KMS-11 (cell line): Measurements from ENCODE around the gene EPC1.

Experiments
- H2AFZ ChIP-seq: fragments of 200-600 bp; sonication (generic); 2 replicates; pipeline ENCODE4 v1.6.1; 2016; ENCODE audit warnings: antibody characterized with exemption, mixed run types, low read depth
- H3K27ac ChIP-seq: fragments of 200-600 bp; sonication (generic); 2 replicates; pipeline ENCODE4 v1.6.1; 2016; ENCODE audit warnings: mild to moderate bottlenecking, mixed run types
- H3K27me3 ChIP-seq: fragments of 200-600 bp; sonication (generic); 2 replicates; pipeline ENCODE4 v1.6.1; 2017; ENCODE audit warnings: mild to moderate bottlenecking, low read depth, mixed run types, moderate library complexity; ENCODE audit not compliant: insufficient read depth
- H3K36me3 ChIP-seq: fragments of 200-600 bp; sonication (generic); 2 replicates; pipeline ENCODE4 v1.6.1; 2017; ENCODE audit warnings: mild to moderate bottlenecking, mixed run types; ENCODE audit not compliant: insufficient read depth
- H3K4me1 ChIP-seq: fragments of 200-600 bp; sonication (generic); 2 replicates; pipeline ENCODE4 v1.6.1; 2016; ENCODE audit warnings: mild to moderate bottlenecking, low read depth, mixed run types; ENCODE audit not compliant: poor library complexity, severe bottlenecking
- H3K4me2 ChIP-seq: fragments of 200-600 bp; sonication (generic); 2 replicates; pipeline ENCODE4 v1.7.0; 2016; ENCODE audit warnings: mild to moderate bottlenecking, mixed run types
- H3K4me3 ChIP-seq: fragments of 200-600 bp; sonication (generic); IDR thresholded peaks from 2 replicates; pipeline ENCODE4 v1.6.1; 2017; ENCODE audit warnings: low read depth, low read length, mixed read lengths; ENCODE audit not compliant: insufficient read depth
- H3K79me2 ChIP-seq: fragments of 200-600 bp; sonication (generic); 2 replicates; pipeline ENCODE4 v1.6.1; 2016; ENCODE audit warnings: low read depth, mixed run types; ENCODE audit not compliant: insufficient read depth
- H3K9ac ChIP-seq: fragments of 200-600 bp; sonication (generic); 2 replicates; pipeline ENCODE4 v1.6.1; 2016; ENCODE audit warnings: mild to moderate bottlenecking, mixed run types
- H4K20me1 ChIP-seq: fragments of 200-600 bp; sonication (generic); 2 replicates; pipeline ENCODE4 v1.6.1; 2016; ENCODE audit warnings: mild to moderate bottlenecking, mixed run types; ENCODE audit not compliant: insufficient read depth
- TF ChIP-seq, protein P1 (sequence below): fragments of 200-600 bp; sonication (generic); conservative IDR thresholded peaks from 2 replicates; pipeline ENCODE4 v1.6.1; 2017; ENCODE audit warnings: low read depth, mild to moderate bottlenecking, antibody characterized with exemption, low read length, moderate library complexity, mixed read lengths

The EPC1 gene

DNA sequence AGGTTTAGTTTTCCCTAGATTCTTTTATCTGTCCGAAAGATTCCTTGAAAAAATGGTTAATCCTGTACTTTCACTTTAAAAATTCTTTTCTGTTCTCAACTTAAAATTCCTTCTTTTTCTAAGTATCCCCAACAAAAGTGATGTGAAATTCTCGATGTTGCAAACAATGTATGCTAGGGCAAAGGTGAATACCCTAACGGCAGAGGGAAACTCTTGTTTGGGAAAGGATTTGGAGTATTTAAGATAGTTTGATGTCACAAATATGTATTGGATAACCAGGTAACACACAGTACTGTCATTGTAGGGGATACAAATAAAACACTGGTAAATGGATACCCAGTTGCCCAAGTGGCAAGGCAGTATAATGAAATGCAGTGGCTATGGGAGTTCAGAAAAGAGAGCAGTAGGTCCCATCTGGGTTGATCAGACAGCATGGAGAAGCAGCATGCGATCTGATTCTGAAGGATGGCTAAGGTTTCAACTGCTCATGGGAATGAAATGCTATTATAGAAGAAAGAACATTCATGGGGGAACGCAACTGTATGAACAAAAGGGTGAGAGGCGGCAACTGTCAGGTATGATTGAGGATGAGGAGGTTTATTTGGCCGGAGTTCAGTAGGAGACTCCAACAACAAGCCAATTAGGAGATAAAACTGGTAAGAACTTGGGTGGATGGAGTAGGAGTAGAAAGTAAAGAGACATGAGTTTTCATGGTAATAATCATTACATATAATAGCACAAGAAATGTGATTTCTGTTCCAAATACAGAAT lies 3.2 kb upstream of the EPC1 start:
- Histone ChIP-seq H3K79me2 (peaks cover 14% of the 10 kb centered on the region), H3K4me1 (peaks cover 8% of the 10 kb centered on the region), H3K36me3 (no peaks in the 10 kb centered on the region), H3K4me3 (no peak overlapping the region), H2AFZ (no peak overlapping the region), H3K27me3 (no peaks in the 10 kb centered on the region), H3K9ac (no peak overlapping the region), H4K20me1 (no peaks in the 10 kb centered on the region), H3K27ac (no peak overlapping the region), H3K4me2 (no peak overlapping the region)
- TF ChIP-seq, protein P1, sequence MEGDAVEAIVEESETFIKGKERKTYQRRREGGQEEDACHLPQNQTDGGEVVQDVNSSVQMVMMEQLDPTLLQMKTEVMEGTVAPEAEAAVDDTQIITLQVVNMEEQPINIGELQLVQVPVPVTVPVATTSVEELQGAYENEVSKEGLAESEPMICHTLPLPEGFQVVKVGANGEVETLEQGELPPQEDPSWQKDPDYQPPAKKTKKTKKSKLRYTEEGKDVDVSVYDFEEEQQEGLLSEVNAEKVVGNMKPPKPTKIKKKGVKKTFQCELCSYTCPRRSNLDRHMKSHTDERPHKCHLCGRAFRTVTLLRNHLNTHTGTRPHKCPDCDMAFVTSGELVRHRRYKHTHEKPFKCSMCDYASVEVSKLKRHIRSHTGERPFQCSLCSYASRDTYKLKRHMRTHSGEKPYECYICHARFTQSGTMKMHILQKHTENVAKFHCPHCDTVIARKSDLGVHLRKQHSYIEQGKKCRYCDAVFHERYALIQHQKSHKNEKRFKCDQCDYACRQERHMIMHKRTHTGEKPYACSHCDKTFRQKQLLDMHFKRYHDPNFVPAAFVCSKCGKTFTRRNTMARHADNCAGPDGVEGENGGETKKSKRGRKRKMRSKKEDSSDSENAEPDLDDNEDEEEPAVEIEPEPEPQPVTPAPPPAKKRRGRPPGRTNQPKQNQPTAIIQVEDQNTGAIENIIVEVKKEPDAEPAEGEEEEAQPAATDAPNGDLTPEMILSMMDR, result no peak

DNA sequence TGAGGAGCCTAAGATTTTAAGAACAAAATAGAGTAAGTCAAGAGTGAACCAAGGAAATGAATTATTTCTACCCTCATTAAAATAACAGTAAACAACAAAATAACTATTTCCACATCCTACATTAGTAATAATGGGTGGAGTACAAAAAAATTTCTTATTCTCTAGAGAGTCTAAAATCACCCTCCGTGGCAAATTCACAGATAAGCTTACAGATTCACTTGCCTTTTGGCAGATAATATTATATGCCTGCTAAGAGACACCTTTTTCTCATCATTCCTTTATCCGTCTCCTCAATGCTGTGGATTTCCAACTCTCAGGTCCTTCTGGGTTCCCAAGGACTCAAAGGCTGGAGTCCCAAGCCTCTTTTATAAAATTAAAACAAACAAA lies 2.2 kb upstream of the EPC1 start:
- peaks cover 18% of the 10 kb centered on the region for H3K4me1 ChIP-seq
- no peak overlapping the region for H3K27ac ChIP-seq
- H3K9ac ChIP-seq, result no peak overlapping the region
- H3K79me2 ChIP-seq, result peaks cover 24% of the 10 kb centered on the region
- H3K27me3 ChIP-seq, result no peaks in the 10 kb centered on the region
- H3K36me3 ChIP-seq, result 0 out of 2 replicates have a peak, but pooled peaks cover 1% of the 10 kb centered on the region
- TF ChIP-seq, protein P1, result no peak
- H3K4me2 ChIP-seq, result no peak overlapping the region
- no peak overlapping the region for H2AFZ ChIP-seq
- no peaks in the 10 kb centered on the region for H4K20me1 ChIP-seq
- H3K4me3 ChIP-seq, result no peak overlapping the region

- peak overlapping the region; percentile 56 for H3K4me2 ChIP-seq
- H3K4me3 ChIP-seq, result no peak overlapping the region
- no peaks in the 10 kb centered on the region for H3K27me3 ChIP-seq
- no peak overlapping the region for H3K27ac ChIP-seq
- H3K36me3 ChIP-seq, result peaks cover 7% of the 10 kb centered on the region; the same call in 1 of the 2 replicates
- TF ChIP-seq, protein P1, result no peak
- no peak overlapping the region; the same call in 1 of the 2 replicates for H3K9ac ChIP-seq
- no peaks in the 10 kb centered on the region for H4K20me1 ChIP-seq
- peaks cover 23% of the 10 kb centered on the region for H3K4me1 ChIP-seq
- no peak overlapping the region for H2AFZ ChIP-seq
- peaks cover 30% of the 10 kb centered on the region for H3K79me2 ChIP-seq
Observed at GRCh38 chr10:32348297-32349198, 1.6 kb upstream of the EPC1 start.

GRCh38 chr10:32347363-32348022 lies 535 bp upstream of the EPC1 start:
- Histone ChIP-seq H4K20me1 (no peaks in the 10 kb centered on the region), H2AFZ (peak overlapping the region; percentile 82), H3K36me3 (peaks cover 7% of the 10 kb centered on the region; the same call in 1 of the 2 replicates), H3K27ac (peak overlapping the region; percentile 100), H3K9ac (peak overlapping the region; percentile 100), H3K4me3 (no peak overlapping the region), H3K79me2 (peaks cover 35% of the 10 kb centered on the region), H3K4me2 (peak overlapping the region; percentile 56), H3K27me3 (no peaks in the 10 kb centered on the region), H3K4me1 (peaks cover 23% of the 10 kb centered on the region)
- TF ChIP-seq, protein P1, result no peak
